Suprapubic skin (tissue), 4 donors: ENCODE measurements around the gene RTL5.

Experiments
- CTCF ChIP-seq, 2 donors: fragments of 200-600 bp in 1 of 2; fragments of 450-650 bp in 1 of 2; sonication (generic) in 1 of 2; IDR thresholded peaks; one replicate each; pipeline ENCODE4 v1.5.1; 2016 to 2019; ENCODE audit warnings: antibody characterized with exemption in 2 of 2, mild to moderate bottlenecking in 1 of 2, moderate library complexity in 1 of 2
- EP300 ChIP-seq: sonication (generic); formaldehyde crosslinking; IDR thresholded peaks from one replicate; pipeline ENCODE4 v1.6.1; 2017; ENCODE audit warnings: antibody characterized with exemption
- POLR2A ChIP-seq, 2 donors: fragments of 450-650 bp; IDR thresholded peaks; one replicate each; pipeline ENCODE4 v1.6.1; 2017; ENCODE audit warnings: antibody characterized with exemption in 2 of 2, mild to moderate bottlenecking in 2 of 2, moderate library complexity in 2 of 2
- POLR2AphosphoS5 ChIP-seq, 3 donors: sonication (generic); formaldehyde crosslinking; IDR thresholded peaks; one replicate each; pipeline ENCODE4 v1.6.1; 2017; ENCODE audit warnings: antibody characterized with exemption in 3 of 3

- no peak for TF ChIP-seq CTCF (IDR thresholded peaks at IDR 0.05)
- no peak for TF ChIP-seq POLR2A (IDR thresholded peaks at IDR 0.05)
- TF ChIP-seq POLR2AphosphoS5 (IDR thresholded peaks at IDR 0.05) = no peak
- no peak for TF ChIP-seq EP300
These were observed 50.9 kb downstream of the RTL5 start for GRCh38 chrX:72080800-72081199.
